Chondrocyte (in vitro differentiated cells): Measurements from ENCODE around the gene PDZD8. TPM values are rescaled to one million over a fixed set of nuclear protein-coding genes. Genes with fewer than 3 reads are reported as not detected.

Experiments used
- DNase-seq: peaks from one replicate; pipeline ENCODE4 v3.0.0; 2021; ENCODE audit warnings: mixed read lengths, low spot score
- H3K27ac Mint-ChIP-seq: one replicate; pipeline ENCODE4 v1.8.0; 2021; ENCODE audit warnings: mild to moderate bottlenecking, moderate library complexity, mixed read lengths; ENCODE audit not compliant: unreplicated experiment
- H3K27me3 Mint-ChIP-seq: 2 replicates; pipeline ENCODE4 v1.8.0; 2021; ENCODE audit warnings: low read depth, mixed read lengths
- H3K36me3 Mint-ChIP-seq: 2 replicates; pipeline ENCODE4 v1.8.0; 2021; ENCODE audit warnings: low read depth, mixed read lengths
- H3K4me1 Mint-ChIP-seq: 2 replicates; pipeline ENCODE4 v1.8.0; 2021; ENCODE audit warnings: low read depth, mild to moderate bottlenecking, mixed read lengths
- H3K4me3 Mint-ChIP-seq: one replicate; pipeline ENCODE4 v1.8.0; 2021; ENCODE audit warnings: mild to moderate bottlenecking, moderate library complexity, mixed read lengths; ENCODE audit not compliant: unreplicated experiment
- H3K9me3 Mint-ChIP-seq: 2 replicates; pipeline ENCODE4 v1.8.0; 2021; ENCODE audit warnings: low read depth, mixed read lengths
- CTCF ChIP-seq: fragments of 200-600 bp; sonication (generic); IDR thresholded peaks from 2 replicates; pipeline ENCODE4 v1.5.0; 2021; ENCODE audit warnings: antibody characterized with exemption, mild to moderate bottlenecking, moderate library complexity
- long read RNA-seq: library from polyadenylated mRNA; stranded (forward); transcript quantifications from one replicate; pipeline ENCODE4 v2.0.0, GENCODE V29; 2021
- total RNA-seq: library from RNA; stranded (reverse); gene quantifications from 3 replicates; pipeline ENCODE4 v1.2.1, GENCODE V29; 2021

The PDZD8 gene, protein sequence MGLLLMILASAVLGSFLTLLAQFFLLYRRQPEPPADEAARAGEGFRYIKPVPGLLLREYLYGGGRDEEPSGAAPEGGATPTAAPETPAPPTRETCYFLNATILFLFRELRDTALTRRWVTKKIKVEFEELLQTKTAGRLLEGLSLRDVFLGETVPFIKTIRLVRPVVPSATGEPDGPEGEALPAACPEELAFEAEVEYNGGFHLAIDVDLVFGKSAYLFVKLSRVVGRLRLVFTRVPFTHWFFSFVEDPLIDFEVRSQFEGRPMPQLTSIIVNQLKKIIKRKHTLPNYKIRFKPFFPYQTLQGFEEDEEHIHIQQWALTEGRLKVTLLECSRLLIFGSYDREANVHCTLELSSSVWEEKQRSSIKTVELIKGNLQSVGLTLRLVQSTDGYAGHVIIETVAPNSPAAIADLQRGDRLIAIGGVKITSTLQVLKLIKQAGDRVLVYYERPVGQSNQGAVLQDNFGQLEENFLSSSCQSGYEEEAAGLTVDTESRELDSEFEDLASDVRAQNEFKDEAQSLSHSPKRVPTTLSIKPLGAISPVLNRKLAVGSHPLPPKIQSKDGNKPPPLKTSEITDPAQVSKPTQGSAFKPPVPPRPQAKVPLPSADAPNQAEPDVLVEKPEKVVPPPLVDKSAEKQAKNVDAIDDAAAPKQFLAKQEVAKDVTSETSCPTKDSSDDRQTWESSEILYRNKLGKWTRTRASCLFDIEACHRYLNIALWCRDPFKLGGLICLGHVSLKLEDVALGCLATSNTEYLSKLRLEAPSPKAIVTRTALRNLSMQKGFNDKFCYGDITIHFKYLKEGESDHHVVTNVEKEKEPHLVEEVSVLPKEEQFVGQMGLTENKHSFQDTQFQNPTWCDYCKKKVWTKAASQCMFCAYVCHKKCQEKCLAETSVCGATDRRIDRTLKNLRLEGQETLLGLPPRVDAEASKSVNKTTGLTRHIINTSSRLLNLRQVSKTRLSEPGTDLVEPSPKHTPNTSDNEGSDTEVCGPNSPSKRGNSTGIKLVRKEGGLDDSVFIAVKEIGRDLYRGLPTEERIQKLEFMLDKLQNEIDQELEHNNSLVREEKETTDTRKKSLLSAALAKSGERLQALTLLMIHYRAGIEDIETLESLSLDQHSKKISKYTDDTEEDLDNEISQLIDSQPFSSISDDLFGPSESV
- total RNA-seq = 34.9 to 40.5 TPM (median 36.3 TPM) in 3 replicates
- long read RNA-seq, full-length matches to known transcripts = 33 of 41 reads
- long read RNA-seq, partial matches to known transcripts = 0 of 41 reads
- long read RNA-seq, other reads (novel, unspliced or antisense) = 8 of 41 reads

DNA sequence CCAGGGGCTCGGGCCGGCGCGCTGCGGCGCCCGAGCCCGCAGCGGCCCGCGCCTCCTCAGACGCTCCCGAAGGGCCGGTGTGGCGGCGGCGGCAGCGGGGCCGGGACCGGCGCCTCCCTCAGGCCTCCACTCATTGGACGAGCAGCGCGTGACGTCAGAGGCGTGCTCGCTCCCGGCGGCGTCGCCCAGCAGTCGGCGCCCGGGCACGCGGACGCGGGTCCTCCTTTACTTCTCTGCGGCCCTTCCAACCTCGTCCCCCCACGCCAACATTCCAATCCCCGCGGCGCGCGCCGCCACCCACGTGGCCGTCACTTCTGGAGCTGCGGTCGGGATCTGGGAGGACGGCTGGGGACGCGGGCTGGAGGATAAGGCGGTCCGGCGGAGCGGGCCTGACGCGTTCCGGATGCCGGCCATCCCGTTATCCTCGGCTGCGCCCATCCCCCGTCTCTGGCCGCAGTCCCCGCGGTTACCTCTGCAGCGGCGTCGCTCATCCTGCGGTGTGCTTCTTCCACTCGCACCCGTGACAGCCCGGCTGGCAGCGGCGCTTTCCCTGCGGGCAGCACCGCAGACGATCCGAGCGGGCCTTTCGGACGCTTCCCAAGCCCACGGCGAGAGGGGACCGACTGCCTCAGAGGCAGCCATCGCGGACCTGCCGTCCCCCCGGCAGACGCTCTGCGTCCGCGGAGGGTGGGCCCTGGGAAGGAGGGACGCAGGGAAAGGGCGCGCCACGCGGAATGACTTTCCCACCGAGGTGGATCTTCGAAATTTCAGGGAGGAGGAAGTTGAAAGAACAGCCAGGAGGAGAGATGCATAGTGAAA, at the start of gene PDZD8:
TSS of gene PDZD8 (minus strand) at position 81 of the 819 bp plus-strand sequence. CDS start 213 bp downstream, outside the sequence.
- Mint-ChIP-seq H3K36me3 (peaks cover 1% of the 10 kb centered on the region), H3K27me3 (peaks cover 22% of the 10 kb centered on the region), H3K9me3 (no peaks in the 10 kb centered on the region), H3K27ac (peak within 1 kb of the TSS; percentile 89), H3K4me1 (peaks cover 32% of the 10 kb centered on the region), H3K4me3 (peak within 1 kb of the TSS; percentile 90)
- TF ChIP-seq CTCF = peak; percentile 15
- peak; percentile 98 for DNase-seq

- TF ChIP-seq CTCF = no peak
- no peaks in the 10 kb centered on the region for H3K36me3 Mint-ChIP-seq
- no peak overlapping the region for H3K4me3 Mint-ChIP-seq
- no peaks in the 10 kb centered on the region for H3K9me3 Mint-ChIP-seq
- no peak for DNase-seq
- no peak overlapping the region for H3K27ac Mint-ChIP-seq
- H3K4me1 Mint-ChIP-seq = no peaks in the 10 kb centered on the region
- peaks cover 16% of the 10 kb centered on the region for H3K27me3 Mint-ChIP-seq
Measured at GRCh38 chr10:117424171-117424570, 48.9 kb upstream of the PDZD8 start.

DNA sequence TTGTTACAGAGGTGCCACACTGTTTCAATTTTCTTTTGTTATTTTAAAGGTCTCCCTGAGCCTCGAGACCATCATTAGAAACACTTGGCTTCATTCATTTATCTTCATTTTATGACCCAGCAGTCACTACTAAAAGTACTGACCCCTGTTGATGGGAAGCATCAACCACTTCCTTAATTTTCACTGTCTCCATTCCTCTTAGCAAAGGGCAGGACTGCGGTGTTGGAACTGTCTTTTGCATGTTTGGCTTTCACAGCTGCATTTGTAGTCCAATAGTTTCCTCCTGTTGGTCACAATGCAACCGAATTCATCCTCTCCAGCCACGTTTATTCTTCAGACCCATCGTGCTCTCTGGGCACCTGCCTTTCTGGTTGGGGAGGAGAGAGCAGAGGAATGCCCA, 46.7 kb upstream of the PDZD8 start:
- peaks cover 10% of the 10 kb centered on the region for H3K27me3 Mint-ChIP-seq
- H3K4me1 Mint-ChIP-seq = peaks cover 3% of the 10 kb centered on the region
- no peak overlapping the region for H3K27ac Mint-ChIP-seq
- no peak for TF ChIP-seq CTCF
- H3K9me3 Mint-ChIP-seq = no peaks in the 10 kb centered on the region
- no peak for DNase-seq
- no peaks in the 10 kb centered on the region for H3K36me3 Mint-ChIP-seq
- H3K4me3 Mint-ChIP-seq = no peak overlapping the region

GRCh38 chr10:117420768-117421167, 45.5 kb upstream of the PDZD8 start:
- H3K9me3 Mint-ChIP-seq = no peaks in the 10 kb centered on the region
- peaks cover 10% of the 10 kb centered on the region for H3K27me3 Mint-ChIP-seq
- H3K4me3 Mint-ChIP-seq = no peak overlapping the region
- TF ChIP-seq CTCF = no peak
- no peak overlapping the region for H3K27ac Mint-ChIP-seq
- no peak for DNase-seq
- H3K36me3 Mint-ChIP-seq = no peaks in the 10 kb centered on the region
- peaks cover 3% of the 10 kb centered on the region for H3K4me1 Mint-ChIP-seq
